Neural cell (in vitro differentiated cells): Measurements from ENCODE around the gene NEK4. TPM values are rescaled to one million over a fixed set of nuclear protein-coding genes. Genes with fewer than 3 reads are reported as not detected.

Source experiments
- H2AFZ ChIP-seq: fragments of 200-600, 300-800 bp; sonication (generic), shearing (Covaris generic); 2 replicates; pipeline ENCODE4 v1.6.0; 2014; ENCODE audit warnings: low read depth, mild to moderate bottlenecking, antibody characterized with exemption, low read length, moderate library complexity
- H3F3A ChIP-seq: fragments of 200-600 bp; shearing (Covaris generic); 2 replicates; pipeline ENCODE4 v1.6.1; 2016; ENCODE audit warnings: mild to moderate bottlenecking, moderate library complexity, mixed read lengths, antibody characterized with exemption, low read length; ENCODE audit not compliant: insufficient read depth, poor library complexity, severe bottlenecking
- H3K27ac ChIP-seq: fragments of 200-600, 300-800 bp; sonication (generic), shearing (Covaris generic); 2 replicates; pipeline ENCODE4 v1.5.1; 2014; ENCODE audit warnings: mild to moderate bottlenecking, low read length, moderate library complexity
- H3K27me3 ChIP-seq: fragments of 300-800, 200-600 bp; sonication (generic), shearing (Covaris generic); 2 replicates; pipeline ENCODE4 v1.6.0; 2014; ENCODE audit warnings: mild to moderate bottlenecking, low read depth, low read length, moderate library complexity; ENCODE audit not compliant: insufficient read depth
- H3K36me3 ChIP-seq: fragments of 300-800, 200-600 bp; sonication (generic), shearing (Covaris generic); 2 replicates; pipeline ENCODE4 v1.5.1; 2014; ENCODE audit warnings: mild to moderate bottlenecking, antibody characterized with exemption, low read length, moderate library complexity; ENCODE audit not compliant: insufficient read depth
- H3K4me2 ChIP-seq: fragments of 300-800, 200-600 bp; sonication (generic), shearing (Covaris generic); 2 replicates; pipeline ENCODE4 v1.6.0; 2014; ENCODE audit warnings: mild to moderate bottlenecking, low read length
- H3K4me3 ChIP-seq: fragments of 300-800, 200-600 bp; sonication (generic), shearing (Covaris generic); 2 replicates; pipeline ENCODE4 v1.5.1; 2014; ENCODE audit warnings: mild to moderate bottlenecking, low read length, moderate library complexity
- H3K79me2 ChIP-seq: fragments of 200-600 bp; shearing (Covaris generic); replicated peaks from 2 replicates; pipeline ENCODE4 v1.6.0; 2014; ENCODE audit warnings: mild to moderate bottlenecking, low read length, moderate library complexity; ENCODE audit not compliant: insufficient read depth
- H3K9ac ChIP-seq: fragments of 300-800, 200-600 bp; sonication (generic), shearing (Covaris generic); 2 replicates; pipeline ENCODE4 v1.6.1; 2016; ENCODE audit warnings: mild to moderate bottlenecking, low read length, mixed read lengths
- H3K9me2 ChIP-seq: fragments of 200-600 bp; shearing (Covaris generic); 2 replicates; pipeline ENCODE4 v1.6.1; 2016; ENCODE audit warnings: mild to moderate bottlenecking, low read length, mixed read lengths; ENCODE audit not compliant: insufficient read depth
- H3K9me3 ChIP-seq: fragments of 200-600, 300-800 bp; sonication (generic), shearing (Covaris generic); 2 replicates; pipeline ENCODE4 v1.6.1; 2016; ENCODE audit warnings: mild to moderate bottlenecking, mixed run types, low read length, moderate library complexity, mixed read lengths
- H4K20me1 ChIP-seq: fragments of 200-600 bp; shearing (Covaris generic); 2 replicates; pipeline ENCODE4 v1.6.1; 2016; ENCODE audit warnings: mild to moderate bottlenecking, mixed run types; ENCODE audit not compliant: insufficient read depth
- CTCF ChIP-seq: fragments of 450-650 bp; IDR thresholded peaks from 2 replicates; pipeline ENCODE4 v1.5.1; 2014; ENCODE audit warnings: antibody characterized with exemption, mild to moderate bottlenecking, moderate library complexity; ENCODE audit not compliant: poor library complexity, severe bottlenecking
- EP300 ChIP-seq: fragments of 450-650 bp; conservative IDR thresholded peaks from 2 replicates; pipeline ENCODE4 v1.6.1; 2014; ENCODE audit warnings: antibody characterized with exemption, mild to moderate bottlenecking, moderate library complexity; ENCODE audit not compliant: poor library complexity, severe bottlenecking
- EZH2 ChIP-seq: fragments of 200-600, 300-800 bp; shearing (Covaris generic), sonication (generic); IDR thresholded peaks from 2 replicates; pipeline ENCODE4 v1.6.1; 2014; ENCODE audit warnings: antibody characterized with exemption, low read length, borderline replicate concordance, mild to moderate bottlenecking; ENCODE audit not compliant: insufficient read depth, poor library complexity, severe bottlenecking
- MXI1 ChIP-seq: fragments of 450-650 bp; conservative IDR thresholded peaks from 2 replicates; pipeline ENCODE4 v1.6.1; 2014; ENCODE audit warnings: antibody characterized with exemption, mild to moderate bottlenecking; ENCODE audit not compliant: poor library complexity, severe bottlenecking
- POLR2AphosphoS5 ChIP-seq: IDR thresholded peaks from 2 replicates; pipeline ENCODE4 v1.6.1; 2012
- RAD21 ChIP-seq: fragments of 450-650 bp; conservative IDR thresholded peaks from 2 replicates; pipeline ENCODE4 v1.6.1; 2014; ENCODE audit warnings: antibody characterized with exemption, mild to moderate bottlenecking, moderate library complexity
- REST ChIP-seq: IDR thresholded peaks from 2 replicates; pipeline ENCODE4 v1.6.1; 2012; ENCODE audit warnings: borderline replicate concordance
- SMC3 ChIP-seq: fragments of 450-650 bp; conservative IDR thresholded peaks from 2 replicates; pipeline ENCODE4 v1.6.1; 2014; ENCODE audit warnings: antibody characterized with exemption, mild to moderate bottlenecking, moderate library complexity; ENCODE audit not compliant: poor library complexity
- TAF1 ChIP-seq: IDR thresholded peaks from 2 replicates; pipeline ENCODE4 v1.6.1; 2012; ENCODE audit warnings: low read depth
- polyA plus RNA-seq: library from polyadenylated mRNA; depleted of rRNA; stranded (reverse); fragments of >200 nt; gene quantifications from 2 replicates; pipeline ENCODE4 v1.2.3, GENCODE V29; 2014

NEK4 gene
- polyA plus RNA-seq, 1 donor from 2014 or later: 45.6 TPM

GRCh38 chr3:52715714-52716305, 54.9 kb downstream of the NEK4 start:
- Histone ChIP-seq H3K27me3 (no peaks in the 10 kb centered on the region), H3K9ac (no peak overlapping the region), H3K9me2 (no peaks in the 10 kb centered on the region), H2AFZ (no peak overlapping the region), H3K27ac (no peak overlapping the region), H3K4me3 (no peak overlapping the region), H3K36me3 (no peaks in the 10 kb centered on the region), H4K20me1 (no peaks in the 10 kb centered on the region), H3F3A (no peaks in the 10 kb centered on the region), H3K4me2 (no peak overlapping the region), H3K79me2 (no peaks in the 10 kb centered on the region), H3K9me3 (no peaks in the 10 kb centered on the region)
- TF ChIP-seq TAF1 (no peak), SMC3 (no peak), POLR2AphosphoS5 (no peak), RAD21 (no peak), REST (no peak), EZH2 (no peak), MXI1 (no peak), EP300 (no peak), CTCF (no peak)

- TF ChIP-seq POLR2AphosphoS5 (no peak), TAF1 (no peak), EZH2 (no peak), CTCF (no peak), EP300 (no peak), MXI1 (no peak), SMC3 (no peak), RAD21 (no peak), REST (no peak)
- no peak overlapping the region for H2AFZ ChIP-seq
- H4K20me1 ChIP-seq: no peaks in the 10 kb centered on the region
- no peaks in the 10 kb centered on the region for H3K79me2 ChIP-seq
- H3K27ac ChIP-seq: no peak overlapping the region
- no peaks in the 10 kb centered on the region for H3F3A ChIP-seq
- H3K4me2 ChIP-seq: no peak overlapping the region
- no peaks in the 10 kb centered on the region for H3K9me2 ChIP-seq
- no peak overlapping the region for H3K4me3 ChIP-seq
- H3K36me3 ChIP-seq: no peaks in the 10 kb centered on the region
- no peaks in the 10 kb centered on the region for H3K9me3 ChIP-seq
- no peaks in the 10 kb centered on the region for H3K27me3 ChIP-seq
- H3K9ac ChIP-seq: no peak overlapping the region
Observed at GRCh38 chr3:52714335-52715302, 56.1 kb downstream of the NEK4 start.
